Measurements from ENCODE around the gene CXCR1. TPM values are rescaled to one million over a fixed set of nuclear protein-coding genes. Genes with fewer than 3 reads are reported as not detected.
"Not testable (repeated sequence)": the region's sequence is repeated elsewhere in the genome, so short reads cannot be mapped to it uniquely, and the experiment has no call there.

Gene CXCR1
- total RNA-seq, 1 donor from 2014 or later: not detected

DNA sequence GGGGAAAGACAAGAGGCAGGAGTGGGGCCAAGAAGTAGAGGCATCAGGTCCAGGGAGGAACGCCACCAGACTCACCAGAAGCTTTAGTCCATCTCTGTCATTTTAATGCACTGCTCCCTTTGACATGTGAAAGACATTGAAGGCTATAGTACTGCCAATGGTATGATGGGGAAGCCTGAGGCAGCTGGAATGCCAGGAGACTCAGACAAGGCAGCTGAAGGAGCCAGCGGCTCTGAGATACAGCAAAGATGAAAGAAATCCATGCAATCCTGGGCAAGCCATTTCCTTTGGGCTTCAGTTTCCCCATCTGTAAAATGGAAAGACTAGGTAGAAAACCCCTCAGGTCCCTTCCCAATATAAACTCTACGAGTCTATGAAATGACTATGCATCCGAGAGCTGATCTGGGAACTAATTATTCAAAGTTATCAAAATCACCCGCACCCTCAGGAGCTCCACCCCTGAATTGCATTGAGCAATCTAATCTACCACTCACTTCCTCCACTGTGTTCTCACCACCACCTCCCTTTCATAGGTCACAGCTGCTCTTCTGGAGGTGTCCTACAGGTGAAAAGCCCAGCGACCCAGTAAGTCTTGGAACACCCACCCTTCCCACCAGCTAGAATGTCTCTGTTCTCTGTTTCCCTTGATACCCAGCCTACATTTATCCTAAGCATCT is 37.8 kb downstream of the CXCR1 start:
- H3K4me1 Mint-ChIP-seq (ENCODE audit: low read depth): no peaks in the 10 kb centered on the region
- H3K36me3 Mint-ChIP-seq (ENCODE audit: insufficient read depth): no peaks in the 10 kb centered on the region
- H3K27me3 Mint-ChIP-seq: peaks cover 17% of the 10 kb centered on the region
- no peak overlapping the region for H3K4me3 Mint-ChIP-seq (ENCODE audit: low read depth)
- TF ChIP-seq, protein P1, sequence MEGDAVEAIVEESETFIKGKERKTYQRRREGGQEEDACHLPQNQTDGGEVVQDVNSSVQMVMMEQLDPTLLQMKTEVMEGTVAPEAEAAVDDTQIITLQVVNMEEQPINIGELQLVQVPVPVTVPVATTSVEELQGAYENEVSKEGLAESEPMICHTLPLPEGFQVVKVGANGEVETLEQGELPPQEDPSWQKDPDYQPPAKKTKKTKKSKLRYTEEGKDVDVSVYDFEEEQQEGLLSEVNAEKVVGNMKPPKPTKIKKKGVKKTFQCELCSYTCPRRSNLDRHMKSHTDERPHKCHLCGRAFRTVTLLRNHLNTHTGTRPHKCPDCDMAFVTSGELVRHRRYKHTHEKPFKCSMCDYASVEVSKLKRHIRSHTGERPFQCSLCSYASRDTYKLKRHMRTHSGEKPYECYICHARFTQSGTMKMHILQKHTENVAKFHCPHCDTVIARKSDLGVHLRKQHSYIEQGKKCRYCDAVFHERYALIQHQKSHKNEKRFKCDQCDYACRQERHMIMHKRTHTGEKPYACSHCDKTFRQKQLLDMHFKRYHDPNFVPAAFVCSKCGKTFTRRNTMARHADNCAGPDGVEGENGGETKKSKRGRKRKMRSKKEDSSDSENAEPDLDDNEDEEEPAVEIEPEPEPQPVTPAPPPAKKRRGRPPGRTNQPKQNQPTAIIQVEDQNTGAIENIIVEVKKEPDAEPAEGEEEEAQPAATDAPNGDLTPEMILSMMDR (IDR thresholded peaks at IDR 0.05; ENCODE audit: unreplicated experiment): no peak
- H3K27ac Mint-ChIP-seq: no peak overlapping the region
- no peaks in the 10 kb centered on the region for H3K9me3 Mint-ChIP-seq (ENCODE audit: low read depth)
- DNase-seq (ENCODE audit: low spot score, unreplicated experiment): no peak

DNA sequence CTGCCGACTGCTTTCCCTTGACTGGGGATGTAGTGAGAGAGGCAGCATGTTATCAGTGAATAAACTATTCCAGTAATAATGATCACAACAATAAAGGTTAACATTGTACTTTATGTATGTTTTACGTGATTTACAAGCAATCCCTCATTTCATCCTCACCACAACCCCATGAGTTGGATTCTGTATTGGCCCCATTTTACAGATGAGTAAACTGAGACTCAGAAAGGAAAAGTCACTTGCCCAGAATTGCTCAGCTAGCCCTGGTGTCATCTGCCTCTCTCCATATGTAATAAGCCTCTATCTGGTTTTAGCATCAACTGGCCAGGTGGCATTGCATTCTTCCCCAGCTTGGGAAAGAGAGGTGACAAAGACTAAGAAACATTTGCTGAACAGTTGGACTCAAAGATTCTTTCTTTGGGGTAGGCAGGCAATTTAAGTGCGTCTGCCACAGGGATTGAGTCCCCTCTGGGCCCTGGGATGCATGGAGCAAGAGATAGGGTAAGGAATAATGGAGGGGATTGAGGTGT is 38.8 kb downstream of the CXCR1 start:
- Mint-ChIP-seq H3K9me3 (ENCODE audit: low read depth) (no peaks in the 10 kb centered on the region), H3K27me3 (peaks cover 17% of the 10 kb centered on the region), H3K4me1 (ENCODE audit: low read depth) (no peaks in the 10 kb centered on the region), H3K36me3 (ENCODE audit: insufficient read depth) (no peaks in the 10 kb centered on the region), H3K27ac (no peak overlapping the region), H3K4me3 (ENCODE audit: low read depth) (no peak overlapping the region)
- TF ChIP-seq, protein P1 (IDR thresholded peaks at IDR 0.05; ENCODE audit: unreplicated experiment): no peak
- no peak for DNase-seq (ENCODE audit: low spot score, unreplicated experiment)

DNA sequence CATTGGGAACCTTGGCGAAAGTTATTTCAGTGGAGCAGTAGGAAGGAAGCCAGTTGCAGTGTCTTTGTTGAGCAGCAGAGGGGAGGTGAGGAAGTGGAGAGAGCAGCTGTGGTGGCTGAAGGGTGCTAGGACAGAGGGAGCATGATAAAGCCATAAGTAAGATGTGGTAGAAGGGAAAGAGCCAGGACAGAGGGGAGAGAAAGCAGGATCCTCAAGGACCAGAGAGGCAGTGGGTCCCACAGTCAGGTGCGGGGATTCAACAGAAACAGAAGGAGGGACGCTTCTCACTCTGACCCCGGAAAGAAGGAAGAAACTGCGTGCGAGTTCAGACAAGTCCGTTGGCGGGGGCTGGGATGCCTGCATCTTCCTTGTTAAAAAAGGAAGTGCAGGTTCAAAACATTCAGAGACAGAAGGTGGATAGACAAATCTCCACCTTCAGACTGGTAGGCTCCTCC is 41.1 kb downstream of the CXCR1 start, which contains the start of gene CXCR2:
TSS of gene CXCR2 (plus strand) at position 403 of the 455 bp plus-strand sequence. CDS start 8,774 bp downstream, outside the sequence.
- no peak within 1 kb of the TSS for H3K4me3 Mint-ChIP-seq (ENCODE audit: low read depth)
- H3K36me3 Mint-ChIP-seq (ENCODE audit: insufficient read depth): peaks cover 3% of the 10 kb centered on the region
- H3K9me3 Mint-ChIP-seq (ENCODE audit: low read depth): peaks cover 15% of the 10 kb centered on the region
- TF ChIP-seq, protein P1 (IDR thresholded peaks at IDR 0.05; ENCODE audit: unreplicated experiment): no peak
- no peak for DNase-seq (ENCODE audit: low spot score, unreplicated experiment)
- no peak within 1 kb of the TSS for H3K27ac Mint-ChIP-seq
- no peaks in the 10 kb centered on the region for H3K4me1 Mint-ChIP-seq (ENCODE audit: low read depth)
- peaks cover 17% of the 10 kb centered on the region for H3K27me3 Mint-ChIP-seq

DNA sequence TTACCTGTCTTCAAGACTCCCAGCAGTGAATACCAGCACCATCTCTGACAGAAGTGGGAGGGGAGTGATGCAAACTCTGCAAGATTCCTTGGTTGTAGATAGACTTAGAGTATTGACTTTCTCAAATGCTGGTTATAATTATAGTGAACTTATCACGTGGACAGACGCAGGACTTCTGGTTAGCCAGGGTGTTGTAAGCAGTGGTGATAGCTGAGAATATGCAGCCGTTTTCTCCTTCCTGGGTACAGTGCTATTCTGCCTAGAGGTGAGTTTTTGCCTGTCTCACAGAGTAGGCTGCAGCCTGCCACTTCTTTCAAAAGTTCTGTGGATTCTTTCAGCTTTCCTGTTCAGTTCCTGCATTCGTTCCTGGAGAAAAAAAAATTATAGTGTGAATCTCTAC is 41.7 kb downstream of the CXCR1 start:
- no peak overlapping the region for H3K27ac Mint-ChIP-seq
- H3K9me3 Mint-ChIP-seq (ENCODE audit: low read depth): peaks cover 15% of the 10 kb centered on the region
- H3K27me3 Mint-ChIP-seq: peaks cover 17% of the 10 kb centered on the region
- H3K4me1 Mint-ChIP-seq (ENCODE audit: low read depth): no peaks in the 10 kb centered on the region
- TF ChIP-seq, protein P1 (IDR thresholded peaks at IDR 0.05; ENCODE audit: unreplicated experiment): no peak
- H3K4me3 Mint-ChIP-seq (ENCODE audit: low read depth): no peak overlapping the region
- no peak for DNase-seq (ENCODE audit: low spot score, unreplicated experiment)
- H3K36me3 Mint-ChIP-seq (ENCODE audit: insufficient read depth): peaks cover 3% of the 10 kb centered on the region

DNA sequence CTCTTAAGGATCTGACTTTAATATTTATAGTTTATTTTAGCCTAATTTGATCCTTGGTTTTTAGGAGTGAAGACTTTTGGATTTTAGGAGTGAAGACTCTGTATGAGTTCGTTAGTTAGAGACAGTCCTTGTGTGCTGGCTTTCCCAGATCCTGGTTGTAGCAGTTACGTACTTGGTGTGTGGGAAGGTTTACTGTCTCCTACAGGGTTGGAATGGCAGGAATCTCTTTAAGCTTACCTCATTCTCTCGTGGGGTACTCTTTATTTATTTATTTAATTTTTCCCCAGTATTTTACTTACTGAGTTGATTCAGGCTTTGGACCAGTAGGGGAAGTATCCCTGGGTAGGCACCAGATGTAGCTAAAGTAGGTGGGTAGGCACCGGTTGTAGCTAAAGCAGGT is 42.8 kb downstream of the CXCR1 start:
- H3K36me3 Mint-ChIP-seq (ENCODE audit: insufficient read depth): peaks cover 3% of the 10 kb centered on the region
- no peak overlapping the region for H3K4me3 Mint-ChIP-seq (ENCODE audit: low read depth)
- peaks cover 17% of the 10 kb centered on the region for H3K9me3 Mint-ChIP-seq (ENCODE audit: low read depth)
- peaks cover 12% of the 10 kb centered on the region for H3K27me3 Mint-ChIP-seq
- TF ChIP-seq, protein P1 (IDR thresholded peaks at IDR 0.05; ENCODE audit: unreplicated experiment): no peak
- H3K4me1 Mint-ChIP-seq (ENCODE audit: low read depth): no peaks in the 10 kb centered on the region
- H3K27ac Mint-ChIP-seq: no peak overlapping the region
- no peak for DNase-seq (ENCODE audit: low spot score, unreplicated experiment)

DNA sequence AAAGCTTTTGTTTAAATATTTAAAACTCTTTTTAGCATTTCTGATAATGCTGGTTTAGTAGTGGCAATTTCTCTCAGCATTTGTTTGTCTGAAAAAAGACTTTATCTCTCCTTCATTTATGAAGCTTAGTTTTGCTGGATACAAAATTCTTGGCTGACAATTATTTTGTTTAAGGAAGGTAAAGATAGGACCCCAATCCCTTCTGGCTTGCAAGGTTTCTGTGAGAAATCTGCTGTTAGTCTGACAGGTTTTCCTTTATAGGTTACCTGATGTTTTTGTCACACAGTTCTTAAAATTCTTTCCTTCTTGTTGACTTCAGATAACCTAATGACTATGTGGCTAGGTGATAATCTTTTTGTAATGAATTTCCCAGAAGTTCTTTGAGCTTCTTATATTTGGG is 44.5 kb downstream of the CXCR1 start:
- not testable (repeated sequence) for H3K27me3 Mint-ChIP-seq; H3K4me3 Mint-ChIP-seq (ENCODE audit: low read depth); H3K36me3 Mint-ChIP-seq (ENCODE audit: insufficient read depth); H3K4me1 Mint-ChIP-seq (ENCODE audit: low read depth); DNase-seq (ENCODE audit: low spot score, unreplicated experiment); H3K27ac Mint-ChIP-seq
- H3K9me3 Mint-ChIP-seq (ENCODE audit: low read depth): peaks cover 18% of the 10 kb centered on the region

DNA sequence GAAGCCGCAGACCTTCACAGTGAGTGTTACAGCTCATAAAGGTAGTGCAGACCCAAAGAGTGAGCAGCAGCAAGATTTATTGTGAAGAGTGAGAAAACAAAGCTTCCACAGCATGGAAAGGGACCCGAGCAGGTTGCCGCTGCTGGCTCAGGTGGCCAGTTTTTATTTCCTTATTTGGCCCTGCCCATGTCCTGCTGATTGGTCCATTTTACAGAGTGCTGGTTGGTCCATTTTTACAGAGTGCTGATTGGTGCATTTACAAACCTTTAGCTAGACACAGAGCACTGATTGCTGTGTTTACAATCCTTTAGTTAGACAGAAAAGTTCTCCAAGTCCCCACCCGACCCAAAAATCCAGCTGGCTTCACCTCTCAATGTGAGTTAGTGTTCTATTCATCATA is 45.0 kb downstream of the CXCR1 start:
- not testable (repeated sequence) for H3K27me3 Mint-ChIP-seq; H3K4me3 Mint-ChIP-seq (ENCODE audit: low read depth); H3K4me1 Mint-ChIP-seq (ENCODE audit: low read depth); H3K36me3 Mint-ChIP-seq (ENCODE audit: insufficient read depth); H3K27ac Mint-ChIP-seq; DNase-seq (ENCODE audit: low spot score, unreplicated experiment)
- peaks cover 18% of the 10 kb centered on the region for H3K9me3 Mint-ChIP-seq (ENCODE audit: low read depth)
